Measurements from ENCODE around the gene SUFU. TPM values are rescaled to one million over a fixed set of nuclear protein-coding genes. Genes with fewer than 3 reads are reported as not detected.
"Not testable (repeated sequence)": the region's sequence is repeated elsewhere in the genome, so short reads cannot be mapped to it uniquely, and the experiment has no call there.

The SUFU gene
- total RNA-seq, 1 experiment from 2014 or later = 9.7 TPM

GRCh38 chr10:102649797-102650654 lies 146.3 kb downstream of the SUFU start:
- no peak for DNase-seq (ENCODE audit: low read depth)

- DNase-seq (ENCODE audit: low read depth) = no peak
Observed at GRCh38 chr10:102650655-102651454, 147.1 kb downstream of the SUFU start.

GRCh38 chr10:102651455-102652169 lies 147.8 kb downstream of the SUFU start:
- no peak for DNase-seq (ENCODE audit: low read depth)

GRCh38 chr10:102652170-102652916 lies 148.6 kb downstream of the SUFU start:
- no peak for DNase-seq (ENCODE audit: low read depth)

GRCh38 chr10:102653060-102653459 lies 149.3 kb downstream of the SUFU start:
- DNase-seq (ENCODE audit: low read depth) = no peak

GRCh38 chr10:102654566-102654965 lies 150.8 kb downstream of the SUFU start:
- DNase-seq (ENCODE audit: low read depth) = no peak

GRCh38 chr10:102654969-102655368 lies 151.2 kb downstream of the SUFU start:
- DNase-seq (ENCODE audit: low read depth) = no peak

- no peak for DNase-seq (ENCODE audit: low read depth)
Observed at GRCh38 chr10:102656026-102656425, 152.3 kb downstream of the SUFU start.

- DNase-seq (ENCODE audit: low read depth) = no peak
Observed at GRCh38 chr10:102656791-102657371, 153.1 kb downstream of the SUFU start.

- DNase-seq (ENCODE audit: low read depth) = no peak
Observed at GRCh38 chr10:102657451-102657850, 153.7 kb downstream of the SUFU start.

- peak; percentile 23 for DNase-seq (ENCODE audit: low read depth)
Observed at GRCh38 chr10:102657984-102658724, 154.4 kb downstream of the SUFU start.

- DNase-seq (ENCODE audit: low read depth) = no peak
Observed at GRCh38 chr10:102658802-102659201, 155.0 kb downstream of the SUFU start.

GRCh38 chr10:102660888-102661657 lies 157.3 kb downstream of the SUFU start:
- no peak for DNase-seq (ENCODE audit: low read depth)

GRCh38 chr10:102661658-102662028 lies 157.9 kb downstream of the SUFU start:
- no peak for DNase-seq (ENCODE audit: low read depth)

GRCh38 chr10:102665904-102666509 lies 162.2 kb downstream of the SUFU start:
- no peak for DNase-seq (ENCODE audit: low read depth)

- not testable (repeated sequence) for DNase-seq (ENCODE audit: low read depth)
Observed at GRCh38 chr10:102667411-102667810, 163.6 kb downstream of the SUFU start.

- DNase-seq (ENCODE audit: low read depth) = no peak
Observed at GRCh38 chr10:102668326-102669107, 164.7 kb downstream of the SUFU start.
